Stimulated activated CD8-positive, alpha-beta memory T cell treated with anti-CD3 and anti-CD28 coated beads, Interleukin-12 subunit alpha, Interleukin-12 subunit beta, amount 100 ng/mL, for 24 hours (primary cell): ENCODE data around the gene PPT1.

ENCODE experiments used
- DNase-seq: peaks from one replicate; pipeline ENCODE4 v3.0.0-alpha.2; 2020; ENCODE audit errors: extremely low read depth

The PPT1 gene

GRCh38 chr1:40030528-40031135, 66.4 kb downstream of the PPT1 start:
- DNase-seq, result no peak

DNA sequence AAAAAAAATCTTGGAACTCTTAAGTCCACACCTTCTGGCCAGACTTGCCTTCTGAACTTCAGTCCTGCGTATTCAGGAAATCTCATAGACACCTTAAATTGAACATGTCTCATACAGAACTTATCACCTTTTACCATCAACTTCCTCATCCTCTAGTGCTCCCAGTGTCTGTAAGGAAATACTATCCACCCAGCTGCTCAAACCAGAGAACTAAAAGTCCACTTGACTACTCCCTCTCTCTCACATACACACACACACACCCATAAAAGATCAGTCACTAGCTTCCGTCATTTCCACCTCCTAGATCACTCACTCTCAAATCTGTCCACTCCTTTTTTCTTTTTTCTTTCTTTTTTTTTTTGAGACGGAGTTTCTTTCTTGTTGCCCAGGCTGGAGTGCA, 67.4 kb downstream of the PPT1 start:
- no peak for DNase-seq

DNA sequence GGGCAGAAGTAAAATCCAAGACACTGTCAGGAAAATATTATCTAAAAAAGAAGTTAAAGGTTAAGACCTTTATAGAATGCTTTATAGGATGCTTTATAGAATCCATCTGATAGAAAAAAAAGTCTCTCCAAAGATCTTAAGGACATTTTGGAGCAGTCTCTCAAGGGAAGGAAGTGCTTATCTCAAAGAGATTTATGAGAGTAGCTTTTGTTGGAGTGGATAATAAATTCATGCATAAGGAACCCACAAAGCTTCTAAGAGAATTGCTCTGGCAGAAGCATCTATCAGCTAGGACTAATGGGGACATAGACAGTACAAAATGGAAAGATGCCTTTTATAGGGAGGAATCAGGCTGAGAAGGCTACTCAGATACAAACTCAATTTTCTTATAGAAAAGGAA, 69.4 kb downstream of the PPT1 start:
- no peak for DNase-seq

GRCh38 chr1:40024671-40025070, 72.4 kb downstream of the PPT1 start:
- DNase-seq, result no peak

DNA sequence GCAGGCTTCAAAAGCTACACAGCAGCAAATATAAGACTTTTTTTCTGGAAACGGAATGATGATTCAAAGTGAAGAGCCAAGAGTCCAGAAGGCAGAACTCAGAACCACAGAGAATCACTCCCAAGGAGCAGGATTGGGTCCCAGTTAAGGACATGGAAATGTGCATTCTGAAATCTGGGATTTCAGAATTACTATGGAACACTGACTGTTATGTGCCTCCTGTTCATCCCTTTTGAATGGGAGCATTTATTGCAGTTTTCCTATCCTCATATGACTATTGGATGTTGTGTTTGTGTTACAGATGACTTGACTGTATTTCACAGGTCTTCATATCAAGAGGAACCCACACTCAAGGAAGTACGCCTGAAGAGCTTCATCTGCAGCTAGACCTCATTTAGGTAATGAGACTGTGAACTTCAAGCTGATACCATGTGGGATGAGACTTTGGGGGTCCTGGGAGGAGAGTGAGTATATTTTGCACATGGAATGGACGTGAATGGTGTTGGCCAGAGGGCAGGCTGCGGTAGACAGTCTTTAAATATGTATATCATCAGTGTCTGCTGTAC, 73.6 kb downstream of the PPT1 start:
- DNase-seq, result no peak
